Ectodermal cell (in vitro differentiated cells): Measurements from ENCODE around the gene THEMIS.

Experiments
- H3K27ac ChIP-seq: 2 replicates; pipeline ENCODE4 v1.7.0; 2013; ENCODE audit warnings: mild to moderate bottlenecking, low read depth, low read length; ENCODE audit not compliant: insufficient read depth, poor library complexity, severe bottlenecking
- H3K27me3 ChIP-seq: 2 replicates; pipeline ENCODE4 v1.7.0; 2013; ENCODE audit warnings: mild to moderate bottlenecking, low read length; ENCODE audit not compliant: insufficient read depth, control insufficient read depth, poor library complexity, severe bottlenecking
- H3K36me3 ChIP-seq: one replicate; pipeline ENCODE4 v1.7.0; 2013; ENCODE audit warnings: low read length; ENCODE audit not compliant: control insufficient read depth, insufficient read depth
- H3K4me1 ChIP-seq: one replicate; pipeline ENCODE4 v1.7.0; 2013; ENCODE audit warnings: low read length; ENCODE audit not compliant: control insufficient read depth, insufficient read depth
- H3K4me3 ChIP-seq: 2 replicates; pipeline ENCODE4 v1.7.0; 2013; ENCODE audit warnings: low read depth, low read length, control low read depth; ENCODE audit not compliant: insufficient read depth
- H3K9me3 ChIP-seq: 2 replicates; pipeline ENCODE4 v1.7.0; 2013; ENCODE audit warnings: mild to moderate bottlenecking, low read length, moderate library complexity; ENCODE audit not compliant: control insufficient read depth
- WGBS, 2 experiments: methylation state at CpG; one replicate each; pipeline ENCODE4 v1.1.7; 2013; ENCODE audit warnings: missing lambda C conversion rate in 2 of 2; 5-methylcytosine and 5-hydroxymethylcytosine counted together

THEMIS gene

DNA sequence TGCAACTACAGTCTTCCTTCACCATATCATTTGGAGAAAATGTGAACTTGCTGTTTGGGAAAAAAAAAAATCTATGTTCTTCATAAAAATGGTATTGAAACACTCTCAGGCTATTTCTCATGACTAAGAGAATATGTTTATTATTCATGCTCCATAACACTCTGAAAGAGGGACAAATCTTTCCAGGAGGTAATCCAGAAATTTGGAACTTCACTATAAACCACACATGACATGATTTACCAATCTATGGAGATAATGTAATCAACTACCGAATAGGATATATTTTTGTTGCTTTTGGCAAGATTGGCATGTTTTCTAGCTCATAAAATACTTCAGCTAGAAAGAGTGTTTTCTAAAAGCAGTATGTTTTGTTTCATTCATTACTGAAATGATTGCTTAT is 56.3 kb downstream of the THEMIS start:
- H3K9me3 ChIP-seq, result no peaks in the 10 kb centered on the region
- H3K36me3 ChIP-seq, result no peaks in the 10 kb centered on the region
- no peaks in the 10 kb centered on the region for H3K27me3 ChIP-seq
- H3K4me1 ChIP-seq, result no peaks in the 10 kb centered on the region
- no peak overlapping the region for H3K27ac ChIP-seq
- WGBS, 2 experiments, result 83 to 100% methylated on average over 1 of the region's 1 CpG
- no peak overlapping the region for H3K4me3 ChIP-seq

DNA sequence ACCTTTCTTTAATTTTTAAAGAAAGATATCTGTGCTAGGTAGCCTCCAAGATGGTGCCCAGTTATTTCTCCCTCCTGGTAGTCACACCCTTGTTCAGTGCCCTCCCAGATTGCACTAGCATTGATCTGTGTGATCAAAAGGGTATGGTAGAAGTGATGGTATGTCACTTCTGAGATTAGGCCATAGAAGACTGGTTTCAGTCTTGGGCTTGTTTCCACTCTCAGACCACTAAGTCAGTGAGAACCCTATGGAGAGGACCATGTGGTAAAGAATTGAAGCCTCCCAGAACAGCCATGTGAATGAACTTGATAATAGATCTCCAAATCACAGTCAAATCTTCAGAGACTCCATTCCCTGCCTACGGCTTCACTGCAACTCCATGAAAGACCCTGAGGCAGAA is 57.3 kb downstream of the THEMIS start:
- Histone ChIP-seq H3K27me3 (no peaks in the 10 kb centered on the region), H3K27ac (no peak overlapping the region), H3K4me1 (no peaks in the 10 kb centered on the region), H3K36me3 (no peaks in the 10 kb centered on the region), H3K4me3 (no peak overlapping the region), H3K9me3 (no peaks in the 10 kb centered on the region)
- 100% methylated on average over 1 of the region's 1 CpG; no CpG with 5 or more reads in 1 of the 2 experiments for WGBS, 2 experiments

DNA sequence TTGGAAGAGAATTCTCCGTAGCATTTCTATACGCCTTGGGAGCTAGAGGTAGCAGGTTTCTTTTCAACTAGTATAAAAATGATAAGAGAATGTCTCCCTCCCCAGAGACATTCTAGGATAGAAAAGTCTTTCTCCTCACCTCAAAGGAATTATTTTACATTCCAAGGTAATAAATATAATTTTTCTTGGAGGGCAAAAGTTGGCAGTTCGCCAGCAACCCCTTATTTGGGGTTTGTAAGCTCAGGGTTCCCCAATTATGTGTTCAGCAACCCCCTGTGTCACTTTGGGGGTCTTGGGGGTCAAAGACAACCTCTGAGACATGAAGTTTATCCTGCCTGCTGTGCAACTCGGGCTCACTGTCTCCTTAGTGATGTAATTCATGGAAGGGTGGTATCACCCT is 58.3 kb downstream of the THEMIS start:
- H3K27me3 ChIP-seq, result no peaks in the 10 kb centered on the region
- H3K27ac ChIP-seq, result no peak overlapping the region
- H3K9me3 ChIP-seq, result no peaks in the 10 kb centered on the region
- H3K36me3 ChIP-seq, result no peaks in the 10 kb centered on the region
- 73 to 88% methylated on average over 2 to 4 of the region's 4 CpGs for WGBS, 2 experiments
- H3K4me3 ChIP-seq, result no peak overlapping the region
- H3K4me1 ChIP-seq, result no peaks in the 10 kb centered on the region

DNA sequence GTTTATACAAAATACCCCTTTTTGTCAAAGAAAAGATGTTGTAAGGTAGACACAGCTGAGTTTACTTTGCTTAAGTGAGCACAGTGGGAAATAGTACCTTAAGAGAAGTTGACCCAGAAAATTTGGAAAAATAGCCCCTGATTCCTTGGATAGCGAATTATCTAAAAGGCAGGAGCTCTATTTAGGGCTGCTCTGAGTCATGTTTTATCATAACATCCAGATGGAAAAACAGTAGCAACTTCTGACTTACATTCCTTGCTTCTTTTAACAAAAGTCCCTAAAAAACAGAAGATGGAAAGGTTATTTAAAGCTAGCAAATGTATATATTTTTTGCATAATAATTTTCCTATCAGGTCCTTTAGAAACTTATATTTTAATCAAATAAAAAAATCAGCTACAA is 59.0 kb downstream of the THEMIS start:
- H3K9me3 ChIP-seq, result no peaks in the 10 kb centered on the region
- H3K4me3 ChIP-seq, result no peak overlapping the region
- 91 to 94% methylated on average over 1 of the region's 1 CpG for WGBS, 2 experiments
- H3K27ac ChIP-seq, result no peak overlapping the region
- H3K4me1 ChIP-seq, result no peaks in the 10 kb centered on the region
- H3K27me3 ChIP-seq, result no peaks in the 10 kb centered on the region
- no peaks in the 10 kb centered on the region for H3K36me3 ChIP-seq

DNA sequence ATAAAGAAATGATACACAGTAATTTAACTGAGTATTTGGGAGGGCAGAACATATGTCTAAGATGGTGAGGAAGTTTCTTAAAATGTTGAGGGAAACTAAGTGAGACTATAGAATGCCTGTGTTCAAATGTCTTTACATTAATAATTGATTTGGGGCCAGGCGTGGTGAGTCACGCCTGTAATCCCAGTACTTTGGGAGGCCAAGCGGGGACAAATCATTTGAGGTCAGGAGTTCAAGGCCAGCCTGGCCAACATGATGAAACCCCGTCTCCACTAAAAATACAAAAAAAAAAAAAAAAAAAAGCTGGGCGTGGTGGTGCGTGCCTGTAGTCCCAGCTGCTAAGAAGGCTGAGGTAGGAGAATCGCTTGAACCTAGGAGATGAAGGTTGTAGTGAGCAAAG is 66.7 kb downstream of the THEMIS start:
- no peaks in the 10 kb centered on the region for H3K27me3 ChIP-seq
- no peaks in the 10 kb centered on the region for H3K36me3 ChIP-seq
- H3K9me3 ChIP-seq, result no peaks in the 10 kb centered on the region
- H3K27ac ChIP-seq, result no peak overlapping the region
- H3K4me1 ChIP-seq, result no peaks in the 10 kb centered on the region
- no peak overlapping the region for H3K4me3 ChIP-seq
- WGBS, 2 experiments, result 91 to 97% methylated on average over 5 to 6 of the region's 7 CpGs

DNA sequence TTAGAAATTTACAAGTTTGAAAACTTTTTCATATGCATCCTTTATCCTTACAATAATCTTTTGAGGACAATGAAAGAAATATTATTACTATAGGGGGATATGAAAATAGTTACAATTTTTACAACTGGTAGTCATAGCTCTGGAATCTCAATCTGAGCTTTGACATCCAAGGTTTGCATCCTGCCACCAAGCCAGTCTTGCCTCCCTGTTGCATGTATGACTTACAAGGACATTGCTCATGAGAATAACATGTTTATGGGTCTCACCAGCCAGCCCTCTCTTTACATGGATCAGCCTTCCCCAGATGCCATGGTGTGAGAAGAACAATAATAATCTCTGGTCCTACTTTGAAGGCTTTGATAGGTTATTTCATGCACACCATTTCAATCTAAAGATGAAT is 67.5 kb downstream of the THEMIS start:
- Histone ChIP-seq H3K4me1 (no peaks in the 10 kb centered on the region), H3K36me3 (no peaks in the 10 kb centered on the region), H3K27me3 (no peaks in the 10 kb centered on the region), H3K9me3 (no peaks in the 10 kb centered on the region), H3K4me3 (no peak overlapping the region), H3K27ac (no peak overlapping the region)

DNA sequence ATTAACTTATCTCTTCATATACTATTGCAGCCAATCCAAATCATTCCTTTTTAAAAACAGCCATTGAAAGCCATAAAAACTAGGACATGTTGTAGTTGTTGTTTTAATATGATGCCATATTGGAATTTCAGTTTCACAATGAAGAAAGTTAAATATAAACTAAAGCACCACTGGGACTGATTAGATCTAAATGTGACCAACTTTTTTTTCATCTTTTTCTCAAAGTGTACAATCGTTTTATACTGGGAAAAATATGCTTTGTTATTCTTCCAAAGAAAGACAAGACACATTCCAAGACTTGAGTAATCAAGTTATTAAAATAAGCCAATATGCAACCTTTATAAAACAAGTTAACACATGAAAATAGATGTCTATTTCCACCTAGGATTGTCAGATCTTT is 68.5 kb downstream of the THEMIS start:
- Histone ChIP-seq H3K9me3 (no peaks in the 10 kb centered on the region), H3K4me1 (no peaks in the 10 kb centered on the region), H3K36me3 (no peaks in the 10 kb centered on the region), H3K27me3 (no peaks in the 10 kb centered on the region), H3K4me3 (no peak overlapping the region), H3K27ac (no peak overlapping the region)
- 100% methylated on average over 1 of the region's 1 CpG; no CpG with 5 or more reads in 1 of the 2 experiments for WGBS, 2 experiments

DNA sequence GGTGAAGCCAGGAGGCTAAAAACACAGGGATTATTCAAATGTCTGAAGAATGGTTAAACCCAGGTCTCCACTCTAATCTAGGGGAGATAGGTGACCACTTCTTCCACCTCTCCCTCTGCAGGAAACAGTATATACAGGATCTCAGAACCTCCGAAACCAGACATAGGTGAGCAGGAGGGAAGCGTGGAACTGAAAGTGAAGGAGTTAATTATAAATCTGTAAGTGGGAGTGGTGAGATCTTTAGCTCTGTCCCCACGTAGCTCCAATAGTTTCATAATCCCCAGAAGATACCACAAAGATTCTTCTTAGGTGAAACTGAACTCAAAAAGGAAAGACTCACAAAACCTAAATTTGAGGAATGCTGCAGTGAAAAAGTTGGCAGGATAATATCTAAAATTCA is 76.8 kb downstream of the THEMIS start:
- 97% methylated on average over 3 of the region's 3 CpGs; no CpG with 5 or more reads in 1 of the 2 experiments for WGBS, 2 experiments

DNA sequence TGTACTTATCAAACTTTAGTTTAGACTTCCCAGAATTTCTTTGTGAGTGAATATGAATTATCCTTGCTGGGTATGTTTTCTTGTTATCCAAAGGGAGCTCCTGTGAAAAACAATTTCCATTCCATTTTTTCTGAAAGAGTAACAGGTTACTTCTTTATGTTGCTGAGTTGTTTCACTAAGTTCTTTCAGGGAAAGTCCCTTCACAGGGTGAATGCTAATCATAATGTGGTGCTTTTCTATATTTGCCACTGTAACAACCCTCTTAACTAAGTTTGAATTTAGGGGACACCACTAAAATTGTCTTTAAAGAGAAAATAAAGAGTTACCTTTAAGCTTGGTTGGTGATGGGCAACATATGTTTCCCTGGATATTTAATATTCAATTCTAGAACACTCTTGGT is 79.4 kb downstream of the THEMIS start:
- H3K27ac ChIP-seq, result no peak overlapping the region
- H3K9me3 ChIP-seq, result no peaks in the 10 kb centered on the region
- H3K4me1 ChIP-seq, result no peaks in the 10 kb centered on the region
- no peaks in the 10 kb centered on the region for H3K36me3 ChIP-seq
- no peaks in the 10 kb centered on the region for H3K27me3 ChIP-seq
- H3K4me3 ChIP-seq, result no peak overlapping the region

More for the DNA sequence above, 76.8 kb downstream of the THEMIS start:
- no peaks in the 10 kb centered on the region for H3K27me3 ChIP-seq
- no peaks in the 10 kb centered on the region for H3K36me3 ChIP-seq
- H3K9me3 ChIP-seq, result no peaks in the 10 kb centered on the region
- H3K27ac ChIP-seq, result no peak overlapping the region
- no peaks in the 10 kb centered on the region for H3K4me1 ChIP-seq
- H3K4me3 ChIP-seq, result no peak overlapping the region

DNA sequence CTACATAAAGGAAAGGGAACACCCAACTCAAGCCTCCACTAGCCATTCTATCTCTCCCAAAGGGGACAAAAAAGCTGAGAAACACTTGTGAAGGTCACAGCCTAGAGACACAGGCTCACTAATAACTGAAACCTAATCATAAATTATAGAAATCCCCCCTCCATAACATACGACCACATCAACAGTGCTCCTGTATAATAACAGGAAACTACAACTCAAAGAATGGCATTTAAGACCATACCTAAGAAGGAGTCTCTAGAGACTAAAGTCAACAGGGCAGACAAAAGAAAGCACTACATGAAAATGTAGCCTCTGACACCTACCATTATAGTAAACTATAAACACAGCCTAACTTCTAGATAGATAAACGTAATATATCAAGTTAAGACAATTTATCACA is 82.7 kb downstream of the THEMIS start:
- WGBS, 2 experiments, result 40 to 41% methylated on average over 2 of the region's 2 CpGs
- H3K36me3 ChIP-seq, result no peaks in the 10 kb centered on the region
- no peak overlapping the region for H3K27ac ChIP-seq
- no peaks in the 10 kb centered on the region for H3K27me3 ChIP-seq
- no peaks in the 10 kb centered on the region for H3K4me1 ChIP-seq
- H3K4me3 ChIP-seq, result no peak overlapping the region
- no peaks in the 10 kb centered on the region for H3K9me3 ChIP-seq

DNA sequence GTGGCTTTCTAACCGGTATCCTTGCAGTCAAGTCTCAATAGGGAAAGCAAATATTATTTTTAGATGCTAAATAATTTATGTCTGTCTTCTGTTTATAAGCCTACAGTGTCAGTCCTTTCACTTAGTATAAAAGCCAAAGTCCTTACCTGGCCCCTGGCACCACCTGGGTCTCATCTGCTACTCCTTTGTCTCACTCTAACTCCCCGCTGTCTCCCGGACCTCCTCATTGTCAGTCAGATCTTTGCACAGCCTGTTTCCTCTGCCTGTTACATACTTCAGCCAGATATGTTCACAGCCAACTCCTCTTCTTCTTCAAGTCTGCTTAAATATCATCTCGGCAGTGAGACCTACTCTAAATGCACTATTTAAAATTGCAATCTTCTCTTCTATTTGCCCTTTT is 84.2 kb downstream of the THEMIS start:
- WGBS, 2 experiments, result 83 to 88% methylated on average over 3 to 4 of the region's 4 CpGs
- Histone ChIP-seq H3K27me3 (no peaks in the 10 kb centered on the region), H3K4me1 (no peaks in the 10 kb centered on the region), H3K9me3 (no peaks in the 10 kb centered on the region), H3K36me3 (no peaks in the 10 kb centered on the region), H3K27ac (no peak overlapping the region), H3K4me3 (no peak overlapping the region)
